GM19239 (cell line): ENCODE data around the gene SNAP25.

Experiments used
- DNase-seq: peaks from one replicate; pipeline ENCODE4 v3.0.0; 2011; ENCODE audit warnings: low spot score; ENCODE audit not compliant: insufficient read length
- FAIRE-seq: peaks from 2 replicates; lab custom pipeline; 2011; peaks lifted over from hg19 to GRCh38; lab: Jason Lieb, UNC

SNAP25 gene

DNA sequence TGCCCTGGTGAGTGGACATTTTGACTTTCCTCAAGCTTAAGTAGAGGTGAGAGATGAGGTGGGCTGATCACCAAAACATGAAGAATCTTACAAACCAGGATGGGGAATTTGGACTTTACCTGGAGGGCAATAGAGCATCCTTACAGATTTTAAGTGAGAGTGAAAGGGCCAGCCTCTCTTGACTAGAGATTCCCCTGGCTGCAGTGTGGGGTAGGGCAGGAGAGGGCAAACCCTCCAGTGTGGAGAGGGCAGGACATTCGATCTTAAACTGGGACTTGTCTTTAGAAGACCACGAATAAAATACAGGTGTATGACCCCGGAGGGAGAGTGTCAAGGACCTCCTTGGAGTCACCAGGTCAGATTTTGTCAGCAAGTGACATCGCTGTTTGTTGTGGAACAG lies 105.1 kb downstream of the SNAP25 start:
- DNase-seq (no peak), FAIRE-seq (no peak)

DNA sequence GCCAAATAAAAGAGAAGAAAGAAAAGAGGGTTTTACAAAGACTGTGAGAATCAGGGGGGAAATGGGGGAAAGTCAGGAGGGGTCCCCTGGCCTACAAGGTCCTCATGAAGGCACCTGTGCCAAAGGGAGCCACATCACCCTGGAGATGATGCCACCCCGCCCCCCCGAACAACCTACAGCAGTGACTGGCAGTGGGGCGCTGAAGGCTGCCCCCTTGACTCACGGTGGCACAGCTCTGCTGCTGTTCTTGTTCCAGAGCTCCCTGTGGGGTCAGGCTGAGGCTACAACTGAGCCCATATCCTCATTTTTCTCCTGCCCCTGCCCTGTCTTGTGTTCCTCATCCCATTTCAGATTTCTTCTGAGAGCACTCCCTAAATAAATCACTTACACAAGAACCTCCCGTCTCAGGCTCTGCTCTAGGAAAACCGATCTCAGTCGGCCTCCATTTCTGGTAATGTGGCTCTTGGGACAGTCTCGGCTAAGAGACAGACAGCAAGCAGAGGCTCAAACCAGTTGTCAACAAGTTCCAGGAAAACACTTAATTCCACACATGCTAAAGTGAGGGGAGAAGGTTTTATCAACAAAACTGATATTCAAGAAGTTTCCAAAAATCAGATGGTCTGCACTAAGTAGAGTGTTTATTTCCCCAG lies 105.7 kb downstream of the SNAP25 start:
- DNase-seq (no peak), FAIRE-seq (no peak)

DNA sequence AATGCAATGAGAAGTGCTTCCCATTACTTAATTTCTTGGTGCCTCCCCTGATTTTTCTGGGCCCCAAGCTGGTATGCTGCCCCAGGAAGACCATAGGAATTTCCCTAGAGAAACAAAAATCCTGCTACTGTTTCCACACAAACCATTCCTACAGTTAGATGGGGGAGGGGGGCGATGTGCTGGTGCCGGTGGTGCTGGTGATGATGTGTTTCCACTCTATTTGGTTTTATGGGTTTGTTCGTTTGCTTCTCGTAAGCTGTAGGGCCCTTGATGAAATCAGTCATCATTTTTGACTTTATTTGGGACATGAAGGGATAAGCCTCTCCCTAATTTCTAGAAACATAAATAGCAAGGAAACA lies 110.2 kb downstream of the SNAP25 start:
- no peak for FAIRE-seq
- DNase-seq = no peak

DNA sequence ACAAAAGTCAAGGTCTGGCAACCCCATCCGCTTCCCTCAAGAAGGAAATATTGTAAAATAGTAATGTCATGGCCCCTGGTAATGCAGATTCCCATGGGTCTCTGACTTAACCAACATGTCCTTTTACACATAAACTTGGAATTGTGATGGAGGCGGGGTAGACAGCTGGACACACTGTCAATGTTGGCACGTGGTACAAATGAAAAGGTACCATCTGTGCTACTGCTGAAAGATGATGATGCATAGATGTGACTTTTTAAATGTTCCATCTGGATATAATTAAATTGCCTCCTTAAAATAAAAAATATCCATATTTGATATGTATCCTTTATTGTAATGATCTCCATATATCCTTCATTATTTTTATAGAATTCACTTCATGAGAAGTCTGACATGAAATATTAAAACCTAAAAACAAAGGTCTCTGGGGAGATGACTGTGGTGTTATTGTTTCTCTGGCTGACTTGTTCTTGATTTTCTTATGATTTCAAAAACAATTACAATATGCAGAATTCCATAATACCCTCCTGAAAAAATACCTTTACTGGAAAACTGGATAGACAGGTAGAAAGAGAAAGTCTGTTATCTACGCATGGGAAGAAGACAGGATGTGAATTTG lies 110.9 kb downstream of the SNAP25 start:
- FAIRE-seq (no peak), DNase-seq (no peak)

DNA sequence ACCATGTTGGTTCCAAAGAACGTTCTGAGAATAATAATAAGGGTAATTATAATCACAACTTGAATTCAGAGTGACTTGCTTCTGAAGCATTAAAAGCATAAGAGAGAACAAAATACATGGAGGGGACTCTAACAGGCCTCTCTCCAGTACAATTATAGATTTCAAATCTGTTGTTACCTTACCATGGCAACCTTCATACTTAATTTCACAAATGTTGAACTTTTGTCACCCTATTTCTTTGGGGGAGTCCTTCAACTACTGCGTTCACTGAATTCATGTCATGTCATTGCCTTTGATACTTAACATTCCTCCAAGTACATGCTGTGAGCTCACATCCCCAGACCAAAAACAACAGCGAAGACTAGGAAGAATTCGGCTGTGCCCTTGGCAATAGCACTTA lies 111.4 kb downstream of the SNAP25 start:
- FAIRE-seq (no peak), DNase-seq (no peak)

DNA sequence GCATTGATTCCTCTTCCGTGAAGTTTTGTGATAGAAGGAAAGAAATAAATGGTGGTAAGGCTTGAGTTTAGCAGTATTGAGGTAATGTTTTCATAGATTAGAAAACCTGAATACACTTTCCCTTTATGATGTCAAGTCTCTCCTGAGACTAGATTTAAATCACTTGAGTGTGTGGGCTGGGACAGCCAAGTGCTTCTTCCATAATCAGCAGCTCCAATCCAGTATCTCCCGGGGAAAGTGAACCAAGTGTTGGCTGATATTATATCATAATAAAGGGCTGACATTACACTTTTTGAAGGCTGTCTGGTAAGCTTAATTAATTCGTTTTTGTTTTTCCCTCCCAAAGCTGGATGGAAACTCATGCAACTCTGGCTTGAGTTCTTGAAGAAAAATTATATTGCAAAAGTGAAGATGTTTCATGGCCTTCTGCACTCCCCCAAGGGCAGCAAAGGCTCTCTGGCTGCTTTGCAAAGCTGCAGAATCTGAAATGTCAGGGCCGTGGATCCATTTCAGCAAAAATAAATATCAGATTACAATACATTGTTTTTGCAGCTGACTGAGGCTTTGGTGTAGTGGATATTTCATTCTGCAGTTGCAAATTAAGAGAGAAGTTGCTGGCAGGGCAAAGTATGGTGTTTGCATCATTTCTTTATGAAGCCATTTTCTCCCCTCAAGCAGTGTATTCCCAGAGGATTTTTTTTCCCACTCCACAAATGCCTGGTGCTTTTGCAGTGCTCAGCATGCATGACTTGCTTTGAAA lies 114.2 kb downstream of the SNAP25 start:
- DNase-seq = no peak
- no peak for FAIRE-seq

DNA sequence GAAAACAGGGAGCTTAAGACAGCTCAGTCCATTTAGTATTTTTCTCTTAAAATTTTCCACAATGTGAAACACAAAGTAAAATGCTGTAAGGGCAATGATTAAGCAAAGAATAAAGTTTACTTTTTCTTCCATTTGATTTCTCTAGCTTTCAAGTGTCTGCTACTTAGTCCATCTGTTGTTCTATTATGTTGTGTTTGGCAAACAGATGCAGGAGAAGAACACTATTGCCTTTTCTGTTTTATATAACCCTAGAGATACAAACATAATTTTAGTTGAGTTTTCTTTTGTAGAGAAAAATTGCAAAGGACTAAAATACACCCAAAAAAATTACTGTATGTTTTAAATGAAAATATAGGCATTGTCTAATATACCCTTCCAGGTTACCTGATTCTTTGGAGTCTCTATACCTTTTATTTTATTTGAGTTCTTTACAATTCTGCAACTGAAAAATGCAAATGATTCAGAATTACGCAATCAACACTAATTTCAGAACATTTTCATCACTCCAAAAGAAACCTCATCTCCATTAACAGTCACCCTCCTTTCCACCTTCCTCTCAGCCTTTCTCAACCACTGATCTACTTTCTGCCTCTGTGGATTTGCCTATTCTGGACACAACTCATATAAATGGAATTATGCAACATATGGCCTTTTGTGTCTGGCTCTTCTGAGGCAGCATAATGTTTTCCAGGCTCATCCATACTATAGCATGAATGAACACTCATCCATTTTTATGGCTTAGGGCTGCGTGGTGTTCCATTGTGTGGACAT lies 118.5 kb downstream of the SNAP25 start:
- DNase-seq (no peak), FAIRE-seq (no peak)

DNA sequence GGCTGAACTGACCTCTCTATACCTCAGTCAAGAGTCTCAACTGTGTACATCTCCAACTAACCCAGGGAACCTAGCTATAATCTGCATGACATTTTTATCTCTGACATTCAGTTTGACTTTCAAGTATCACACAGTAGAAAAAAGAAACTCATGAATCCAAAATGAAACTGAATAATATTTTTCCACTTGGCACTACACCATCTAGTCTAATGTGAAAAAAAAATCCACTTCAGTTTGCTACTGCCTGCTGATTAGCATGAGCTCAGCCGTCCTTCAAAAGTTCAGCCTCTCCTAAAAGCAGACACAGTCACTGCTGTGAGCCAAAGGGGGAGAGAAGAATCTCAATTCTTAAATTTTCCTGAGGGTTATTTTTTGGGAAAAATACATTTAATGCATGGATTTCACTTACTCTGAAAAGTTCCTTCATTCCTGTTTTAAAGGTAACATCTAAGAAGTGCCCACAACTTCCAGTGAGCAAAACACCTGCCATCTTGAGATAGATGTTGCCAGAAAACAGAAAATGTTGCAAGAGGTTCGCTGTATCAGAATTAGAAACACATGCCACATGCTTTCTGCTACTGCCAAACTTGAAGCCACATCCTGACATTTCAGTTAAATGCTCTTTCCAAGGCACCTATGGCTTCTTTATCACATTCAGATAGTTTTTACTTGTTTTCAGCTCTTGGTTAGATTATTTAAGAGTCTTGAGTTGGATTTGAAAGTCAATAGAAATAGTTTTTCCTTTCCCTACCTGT lies 120.0 kb downstream of the SNAP25 start:
- FAIRE-seq (no peak), DNase-seq (no peak)

DNA sequence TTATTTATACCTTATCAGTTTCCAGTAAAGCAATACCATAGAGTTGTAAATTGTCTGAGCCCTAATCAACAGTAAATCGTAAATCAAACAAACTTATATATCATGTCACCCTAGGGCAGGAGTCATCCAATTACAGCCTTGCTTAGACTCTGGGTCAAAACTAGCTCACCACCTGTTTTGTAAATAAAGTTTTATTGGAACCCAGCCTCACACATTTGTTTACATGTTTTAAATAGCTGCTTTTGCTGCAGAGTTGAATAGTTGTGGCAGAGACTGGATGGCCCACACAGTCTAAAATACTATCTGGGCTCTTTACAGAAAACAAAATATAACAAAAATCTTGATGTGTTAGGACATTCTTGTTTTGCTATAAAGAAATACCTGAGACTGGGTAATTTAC lies 121.0 kb downstream of the SNAP25 start:
- FAIRE-seq = no peak

DNA sequence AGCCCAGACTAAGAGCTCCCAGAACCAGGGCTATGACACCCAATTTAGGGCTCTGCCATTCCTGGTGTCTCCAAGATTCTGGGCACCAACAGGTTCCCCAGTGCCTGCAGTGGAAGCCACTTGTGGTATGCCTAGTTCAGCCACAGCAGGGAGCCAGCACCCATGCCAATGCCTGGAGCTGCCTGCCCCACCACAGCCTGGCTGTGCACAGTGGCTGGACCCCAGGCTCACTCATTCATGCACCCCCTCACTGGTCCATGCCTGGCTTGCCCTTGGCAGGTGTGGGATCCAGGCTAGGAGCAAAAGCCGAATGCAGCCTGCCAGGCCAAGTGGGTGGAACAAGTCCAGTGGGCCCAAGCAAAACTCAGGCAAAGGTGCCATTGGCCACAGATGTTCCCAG lies 123.5 kb downstream of the SNAP25 start:
- DNase-seq (no peak), FAIRE-seq (no peak)

More for the DNA sequence above, 121.0 kb downstream of the SNAP25 start:
- no peak for DNase-seq

DNA sequence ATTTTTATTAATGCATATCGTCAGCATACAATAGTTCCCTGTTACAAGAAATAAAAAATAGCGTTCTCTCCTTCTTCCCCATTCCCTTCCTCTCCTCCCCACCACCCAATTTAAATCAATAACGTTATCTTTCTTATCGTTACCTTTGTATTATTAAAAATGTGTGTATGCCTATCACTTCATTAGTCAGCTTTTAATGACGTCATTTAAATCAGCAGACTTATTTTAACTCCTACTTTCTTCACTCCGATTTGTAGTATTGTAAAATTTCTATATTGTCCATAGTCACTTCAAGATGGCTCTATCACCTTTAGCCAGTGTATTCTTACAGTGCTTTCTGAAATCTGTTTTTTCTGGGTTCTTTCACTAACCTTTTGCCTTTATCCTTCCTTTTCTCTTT lies 126.3 kb downstream of the SNAP25 start:
- DNase-seq = no peak

DNA sequence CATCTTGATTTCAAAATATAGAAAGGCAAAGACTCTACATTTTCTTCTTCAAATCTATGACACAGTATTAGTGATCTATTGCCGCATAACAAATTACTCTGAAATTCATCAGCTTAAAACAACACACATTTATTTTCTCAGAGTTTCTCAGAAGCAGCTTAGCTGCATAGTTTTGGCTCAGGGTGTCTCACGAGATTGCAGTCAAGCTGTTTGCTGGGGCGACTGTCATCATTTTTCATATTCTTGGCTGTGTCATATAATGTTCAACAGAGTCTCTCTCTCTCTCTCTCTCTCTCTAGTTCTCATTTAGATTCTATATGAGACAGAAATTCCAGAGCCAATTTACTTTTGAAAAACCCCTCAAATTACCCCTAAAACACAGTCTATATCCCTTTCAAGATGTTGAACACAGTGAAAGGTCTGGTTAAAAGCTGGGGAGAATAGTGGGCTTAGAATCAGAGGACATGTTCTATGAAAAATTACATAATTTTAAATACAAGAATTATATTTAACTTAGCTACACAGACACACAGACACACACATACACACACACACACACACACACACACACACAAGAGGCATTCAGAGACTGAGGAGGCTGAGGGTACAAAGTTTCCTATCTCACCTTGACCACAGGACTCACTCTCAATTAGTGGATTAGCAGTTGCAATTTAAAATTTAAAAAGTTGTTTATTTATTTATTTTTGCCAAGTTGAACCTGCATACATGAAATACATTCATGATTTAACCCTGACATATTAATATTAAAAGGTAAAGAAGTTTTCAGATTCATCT lies 128.7 kb downstream of the SNAP25 start:
- FAIRE-seq (no peak), DNase-seq (no peak)

More for the DNA sequence above, 126.3 kb downstream of the SNAP25 start:
- no peak for FAIRE-seq

DNA sequence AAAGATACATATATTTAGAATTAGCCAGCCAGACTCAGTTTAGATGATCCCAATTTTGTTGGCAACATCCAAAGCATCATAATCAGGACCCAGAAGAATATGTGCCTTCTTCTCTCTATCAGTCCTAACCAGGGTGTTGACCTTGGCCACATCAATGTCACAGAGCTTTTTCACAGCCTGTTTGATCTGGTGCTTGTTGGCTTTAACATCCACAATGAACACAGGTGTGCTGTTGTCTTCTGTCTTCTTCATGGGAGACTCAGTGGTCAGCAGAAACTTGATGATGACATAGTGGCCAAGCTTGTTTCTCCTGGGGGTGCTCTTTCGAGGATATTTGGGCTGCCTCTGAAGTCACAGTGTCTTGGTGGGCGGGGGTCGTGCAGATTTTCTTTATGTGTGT lies 130.5 kb downstream of the SNAP25 start:
- DNase-seq (no peak), FAIRE-seq (no peak)

DNA sequence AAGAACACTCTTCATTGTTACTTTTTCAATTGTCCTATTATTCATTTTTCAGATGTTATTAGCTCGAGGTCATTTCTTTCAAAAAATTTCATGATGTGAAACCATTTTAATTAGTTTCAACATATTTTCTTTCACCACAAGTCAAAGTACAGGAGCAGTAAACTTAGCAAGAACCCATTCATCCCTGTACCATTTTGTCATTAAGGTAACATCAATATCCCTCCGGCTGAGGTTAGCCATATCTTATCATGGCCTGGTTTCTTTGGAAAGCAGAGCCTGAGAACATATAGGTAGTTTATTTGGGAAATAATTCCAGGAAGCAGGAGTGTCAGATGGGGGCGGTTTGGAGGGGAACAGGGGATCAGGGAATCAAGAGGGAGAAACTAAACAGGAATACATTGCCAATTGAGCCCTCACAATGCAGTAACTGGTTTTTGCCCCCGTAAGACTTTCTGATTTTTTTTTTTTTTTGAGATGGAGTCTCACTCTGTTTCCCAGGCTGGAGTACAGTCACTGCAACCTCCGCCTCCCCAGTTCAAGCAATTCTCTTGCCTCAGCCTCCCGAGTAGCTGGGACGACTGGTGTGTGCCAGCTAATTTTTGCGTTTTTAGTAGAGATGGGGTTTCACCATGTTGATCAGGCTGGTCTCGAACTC lies 131.7 kb downstream of the SNAP25 start:
- no peak for FAIRE-seq
- no peak for DNase-seq

DNA sequence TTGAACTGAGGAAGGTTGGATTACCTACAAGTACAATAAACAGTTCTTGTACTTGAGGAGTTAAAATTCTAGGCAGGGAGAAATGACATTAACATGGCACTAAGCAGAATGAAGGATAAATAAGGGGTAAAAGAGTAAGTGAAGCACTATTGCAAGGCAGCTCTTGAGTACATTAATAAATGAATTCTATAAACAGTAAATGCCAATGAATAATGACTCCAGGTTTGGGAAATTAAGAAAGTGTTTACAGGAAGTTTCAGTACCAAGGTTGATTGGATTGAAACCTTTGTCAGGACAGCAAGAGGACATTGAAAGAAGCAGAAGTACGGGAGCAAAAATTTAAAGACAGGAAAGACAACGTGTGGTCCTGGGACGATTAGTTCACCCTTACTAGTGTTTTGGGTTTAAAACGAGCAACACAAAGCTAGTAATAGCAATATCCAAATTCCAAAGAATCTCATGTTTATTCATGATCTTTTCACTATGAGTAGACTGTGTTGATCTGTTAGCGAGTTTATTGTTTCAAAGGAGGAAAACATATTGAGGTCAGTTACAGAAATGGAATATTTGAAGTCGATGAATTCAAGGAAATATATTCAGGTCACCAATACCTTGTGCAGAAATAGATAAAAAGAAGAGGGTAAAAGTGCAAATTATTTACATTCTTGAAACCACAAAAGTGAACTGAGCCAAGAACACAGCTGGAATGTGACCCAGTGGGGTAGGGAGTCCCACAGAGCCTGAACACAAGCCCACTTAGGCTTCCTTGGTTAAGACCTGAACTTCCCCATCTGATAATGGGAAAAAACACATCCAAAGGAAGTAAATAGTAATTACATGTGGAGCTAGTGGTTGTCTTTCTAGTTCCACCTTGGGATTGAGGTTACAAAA lies 134.5 kb downstream of the SNAP25 start:
- DNase-seq = no peak
- no peak for FAIRE-seq

DNA sequence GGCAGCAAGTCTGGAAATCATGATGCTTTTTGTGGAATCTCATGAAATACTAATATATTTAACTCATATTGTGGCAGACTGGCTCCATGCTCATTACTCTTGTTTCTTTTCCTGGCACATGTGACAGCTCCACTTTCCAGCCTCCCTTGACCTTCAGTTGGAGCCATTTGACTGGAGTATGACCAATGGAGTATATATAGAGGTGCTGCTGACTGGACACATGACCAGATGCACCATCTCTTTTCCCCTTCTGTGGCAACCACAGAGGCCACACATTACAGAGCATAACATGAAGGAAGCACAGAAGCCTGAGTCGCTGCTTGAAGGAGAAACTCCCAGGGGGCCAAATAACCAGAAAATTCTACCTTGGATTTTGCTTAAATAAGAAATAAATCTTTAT lies 138.0 kb downstream of the SNAP25 start:
- no peak for DNase-seq
- FAIRE-seq = no peak
